COLO668 (cell line): ENCODE results near the gene SLC17A8.

ENCODE experiments used
- DNase-seq: peaks from one replicate; lab custom pipeline; 2025; ENCODE audit not compliant: unreplicated experiment; lab: John Stamatoyannopoulos, UW

Gene SLC17A8

GRCh38 chr12:100368066-100368465, 11.2 kb downstream of the SLC17A8 start:
- DNase-seq = no peak

GRCh38 chr12:100371146-100371545, 14.3 kb downstream of the SLC17A8 start:
- DNase-seq = no peak

DNA sequence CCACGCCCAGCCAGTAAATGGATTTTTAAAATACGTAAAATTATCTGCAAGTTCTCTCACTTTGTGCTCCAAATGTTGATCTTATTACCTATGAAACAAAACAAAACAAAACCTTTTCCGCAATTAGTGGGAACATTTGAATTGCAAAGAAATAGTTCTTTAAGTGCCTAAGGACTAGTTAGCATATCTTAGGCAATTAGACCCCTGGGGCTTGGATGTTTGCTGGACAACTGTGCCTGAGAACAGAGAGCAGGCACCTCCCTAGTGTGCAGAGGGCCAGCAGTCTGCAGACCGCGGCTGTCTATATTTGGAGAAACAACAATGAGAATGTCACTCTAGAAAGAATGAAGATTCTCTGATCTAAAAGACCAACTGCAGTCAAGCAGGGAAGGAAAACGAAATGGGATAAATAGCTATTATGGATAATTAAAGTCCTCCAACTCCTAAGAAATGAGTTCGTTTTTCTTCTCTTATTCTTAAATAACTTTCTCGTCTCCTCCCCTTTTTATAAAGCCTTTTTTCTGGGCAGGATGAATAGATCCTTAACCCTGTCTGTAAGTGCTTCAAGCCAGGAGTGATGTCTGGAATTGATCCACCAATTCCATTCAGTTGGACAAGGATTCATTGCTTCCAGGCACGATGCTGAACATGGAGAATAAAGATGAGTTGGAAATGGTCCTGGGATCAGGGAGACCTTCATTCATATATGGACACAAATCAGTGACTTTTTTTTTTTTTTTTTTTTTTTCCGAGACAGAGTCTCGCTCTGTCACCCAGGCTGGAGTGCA, 16.2 kb downstream of the SLC17A8 start:
- DNase-seq = no peak

GRCh38 chr12:100375038-100375735, 18.3 kb downstream of the SLC17A8 start:
- DNase-seq = no peak

DNA sequence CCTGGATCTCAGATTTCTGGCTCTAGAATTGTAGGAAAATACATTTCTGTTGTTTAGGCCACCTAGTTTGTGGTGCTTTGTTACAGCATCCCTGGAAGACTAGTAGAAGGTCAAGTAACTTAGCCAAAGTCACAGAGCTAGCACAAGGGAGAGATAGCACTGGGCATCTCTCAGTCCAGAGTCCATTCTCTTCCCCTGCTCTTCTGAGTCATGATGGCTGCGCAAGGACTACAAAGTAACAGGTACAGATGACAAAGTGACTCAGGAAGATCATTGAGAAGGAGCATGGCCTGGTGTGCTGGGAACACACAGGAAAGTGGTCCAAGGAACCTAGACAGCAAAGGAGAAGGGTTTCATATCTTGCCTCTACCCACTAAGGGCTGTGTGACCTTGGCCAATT, 19.3 kb downstream of the SLC17A8 start:
- no peak for DNase-seq

DNA sequence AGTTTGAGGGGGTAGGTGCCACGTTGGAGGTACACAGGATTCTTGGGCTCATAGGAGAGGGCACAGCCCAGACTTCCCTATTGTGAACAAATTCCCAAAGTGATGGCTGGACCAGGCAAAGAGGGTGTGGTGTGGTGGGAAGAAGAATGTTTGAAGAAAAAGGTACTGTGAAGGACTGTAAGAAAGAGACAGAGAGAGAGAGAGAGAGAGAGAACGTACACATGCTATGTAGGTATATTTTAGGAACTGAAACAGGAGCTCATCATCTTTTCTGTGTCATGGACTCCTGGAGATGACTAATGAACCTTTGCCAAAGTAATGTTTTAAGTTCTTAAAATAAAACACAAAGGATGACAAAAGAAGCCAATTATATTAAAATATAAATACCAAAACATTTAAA, 24.5 kb downstream of the SLC17A8 start:
- DNase-seq = no peak

GRCh38 chr12:100382338-100382737, 25.5 kb downstream of the SLC17A8 start:
- DNase-seq = no peak

GRCh38 chr12:100383586-100384558, 27.0 kb downstream of the SLC17A8 start:
- no peak for DNase-seq

DNA sequence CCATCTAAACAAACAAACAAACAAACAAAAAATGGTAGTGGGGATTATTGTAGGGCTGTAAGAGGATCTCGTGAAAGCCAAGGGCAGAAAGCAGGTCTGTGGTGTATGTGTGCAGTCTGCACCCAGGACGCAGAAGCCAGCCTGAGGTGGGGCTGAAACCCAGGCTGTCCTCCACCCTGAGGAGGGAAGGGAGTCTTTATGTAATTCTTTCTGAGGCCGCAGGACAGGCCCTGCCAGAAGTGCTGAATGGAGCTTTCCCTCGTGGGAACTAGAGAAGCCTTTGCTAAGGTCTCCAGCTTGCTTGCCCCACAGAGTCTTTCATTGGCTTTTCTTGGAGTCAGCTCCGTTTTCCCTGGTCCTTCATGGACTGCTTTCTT, 27.7 kb downstream of the SLC17A8 start:
- DNase-seq = no peak

DNA sequence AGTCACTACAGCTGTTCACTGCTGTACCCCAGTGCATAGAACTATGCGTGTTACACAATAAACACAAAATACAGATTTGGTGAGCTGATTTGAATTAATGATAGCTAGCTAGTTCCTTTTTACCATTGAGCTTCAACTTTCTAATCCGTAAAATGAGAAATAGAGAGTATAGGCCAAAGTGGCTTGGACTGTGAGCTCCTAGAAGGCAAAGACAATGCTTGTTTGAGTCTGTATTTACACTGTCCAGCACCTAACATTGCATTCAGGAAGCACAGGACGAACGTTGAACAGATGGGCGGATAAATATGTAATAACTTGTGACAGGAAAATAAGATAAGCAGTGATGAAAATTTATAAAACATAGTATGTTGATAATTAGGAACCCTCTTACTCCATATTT, 31.5 kb downstream of the SLC17A8 start:
- no peak for DNase-seq

DNA sequence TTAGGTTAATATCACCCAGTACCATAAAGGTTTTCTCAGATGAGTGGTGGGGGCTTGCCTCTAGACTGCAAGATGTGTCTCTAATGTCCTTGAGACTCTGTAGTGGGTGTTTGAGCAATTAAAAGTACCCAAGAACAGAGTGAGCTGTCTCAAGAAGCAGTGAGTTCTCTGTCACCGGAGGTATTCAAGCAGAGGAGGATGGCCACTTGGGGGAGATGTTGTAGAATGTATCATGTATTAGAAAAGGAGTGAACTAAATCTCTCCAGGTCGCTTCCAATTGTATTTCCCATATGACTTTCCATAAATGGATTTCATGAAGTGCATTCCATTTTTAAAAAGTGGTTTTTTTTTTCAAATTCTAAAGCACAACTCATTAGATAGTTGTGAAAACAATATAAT, 35.0 kb downstream of the SLC17A8 start:
- DNase-seq = no peak

- no peak for DNase-seq
Measured at GRCh38 chr12:100393200-100393599, 36.3 kb downstream of the SLC17A8 start.

- no peak for DNase-seq
Measured at GRCh38 chr12:100395811-100396210, 38.9 kb downstream of the SLC17A8 start.

DNA sequence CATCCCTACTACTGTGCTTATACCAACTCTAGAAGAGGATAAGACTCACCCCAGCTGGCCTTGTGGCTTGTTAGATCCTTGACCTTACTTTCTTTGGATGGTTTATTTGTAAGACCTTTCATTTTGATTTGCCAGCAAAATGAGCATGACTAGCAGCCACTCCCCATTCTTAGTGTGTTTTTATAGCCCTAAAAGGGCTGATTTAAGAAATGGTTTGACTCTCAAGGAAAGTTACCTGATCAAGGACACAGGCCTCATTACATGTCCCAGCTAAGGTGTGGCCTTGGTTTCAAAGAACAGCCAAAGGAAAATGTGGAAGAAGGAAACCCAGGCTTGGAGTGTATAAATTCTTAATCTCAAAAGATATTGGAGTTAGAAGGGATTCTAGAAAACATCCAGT, 41.4 kb downstream of the SLC17A8 start:
- DNase-seq = no peak

GRCh38 chr12:100399095-100399494, 42.2 kb downstream of the SLC17A8 start:
- DNase-seq = no peak

DNA sequence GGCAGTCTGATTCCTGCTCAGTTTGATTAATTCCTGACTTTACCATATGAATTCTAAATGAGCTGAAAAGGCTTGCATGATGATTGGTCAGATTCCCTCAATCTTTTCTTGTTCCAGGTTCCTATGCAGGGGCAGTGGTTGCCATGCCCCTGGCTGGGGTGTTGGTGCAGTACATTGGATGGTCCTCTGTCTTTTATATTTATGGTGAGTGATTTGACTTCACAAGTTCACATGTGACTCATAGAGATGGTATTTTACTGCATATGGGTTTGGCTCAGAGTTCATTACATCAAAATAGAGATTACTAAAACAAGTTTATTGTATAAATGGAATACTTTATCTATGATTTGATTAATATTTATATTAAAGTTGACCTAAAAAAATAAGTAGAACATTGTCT, 44.8 kb downstream of the SLC17A8 start:
- no peak for DNase-seq

GRCh38 chr12:100402763-100403162, 45.9 kb downstream of the SLC17A8 start:
- no peak for DNase-seq

GRCh38 chr12:100403446-100403845, 46.6 kb downstream of the SLC17A8 start:
- DNase-seq = no peak

DNA sequence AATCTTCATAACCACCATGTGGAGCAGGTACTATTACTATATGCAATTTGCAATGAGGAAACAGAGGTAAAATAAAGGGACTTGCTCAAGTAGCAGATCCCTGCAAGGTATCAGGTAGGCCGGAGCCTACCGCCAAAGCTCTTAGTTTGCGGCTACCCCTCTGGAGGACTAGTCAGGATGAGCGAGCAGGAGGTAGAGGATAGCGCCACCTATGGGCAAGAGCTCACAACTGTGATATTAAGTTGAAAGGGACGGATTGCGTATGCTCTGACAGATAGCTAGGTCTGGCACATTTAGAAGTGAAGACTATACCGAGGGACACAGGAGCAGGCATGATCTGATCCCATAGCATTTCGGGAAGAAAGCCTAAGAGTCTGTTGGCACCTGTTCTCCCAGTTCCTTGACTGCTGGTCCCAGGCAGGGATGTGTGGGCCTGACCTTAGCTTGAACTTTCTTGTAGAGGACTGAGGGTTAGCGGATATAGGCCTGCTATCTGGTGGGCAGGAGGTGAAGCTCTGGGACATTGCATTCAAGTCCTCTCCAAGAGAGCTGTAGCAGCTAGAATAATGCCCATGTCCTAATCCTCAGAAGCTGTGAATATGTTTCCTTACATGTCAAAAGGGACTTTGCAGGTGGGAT, 48.0 kb downstream of the SLC17A8 start:
- peak; percentile 38 for DNase-seq

DNA sequence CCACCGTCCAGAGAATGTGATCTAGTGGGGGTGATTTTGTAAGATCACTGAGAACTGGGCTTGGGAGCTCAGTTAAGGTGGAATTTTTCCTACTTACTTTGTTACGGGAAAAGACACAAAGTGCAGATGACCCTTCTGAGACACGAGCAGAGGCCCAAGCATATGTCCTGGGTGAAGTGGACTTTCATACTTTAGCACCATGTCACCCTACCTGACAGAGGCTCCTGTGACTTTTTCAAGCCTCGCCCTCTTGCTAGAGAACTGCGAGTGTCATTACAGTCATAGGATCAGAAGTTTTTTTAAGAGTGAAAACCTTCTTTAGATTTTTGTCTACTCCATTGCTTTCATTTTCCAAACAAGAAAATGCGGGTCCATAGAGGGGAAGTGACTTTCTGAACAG, 56.1 kb downstream of the SLC17A8 start:
- DNase-seq = no peak

DNA sequence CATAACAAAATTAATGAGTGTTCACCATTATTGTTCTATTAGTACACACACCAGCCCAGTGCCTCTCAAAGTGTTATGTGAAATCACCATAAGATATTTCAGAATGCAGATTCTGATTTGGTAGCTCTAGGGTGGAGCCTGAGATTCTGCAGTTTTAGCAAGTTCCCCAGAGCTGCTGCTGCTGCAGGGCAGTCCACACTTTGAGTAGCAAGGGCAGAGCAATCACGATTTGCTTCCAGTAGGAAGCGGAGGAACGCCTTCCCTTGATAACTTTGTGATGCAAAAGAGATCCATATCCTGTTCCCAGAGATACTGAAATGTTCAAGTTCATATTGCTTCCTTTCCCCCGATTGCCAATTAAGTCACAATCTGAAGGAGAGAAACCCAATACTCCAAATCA, 57.9 kb downstream of the SLC17A8 start:
- DNase-seq = no peak
